ENCODE measurements around the gene PRIM1.

PRIM1 gene

DNA sequence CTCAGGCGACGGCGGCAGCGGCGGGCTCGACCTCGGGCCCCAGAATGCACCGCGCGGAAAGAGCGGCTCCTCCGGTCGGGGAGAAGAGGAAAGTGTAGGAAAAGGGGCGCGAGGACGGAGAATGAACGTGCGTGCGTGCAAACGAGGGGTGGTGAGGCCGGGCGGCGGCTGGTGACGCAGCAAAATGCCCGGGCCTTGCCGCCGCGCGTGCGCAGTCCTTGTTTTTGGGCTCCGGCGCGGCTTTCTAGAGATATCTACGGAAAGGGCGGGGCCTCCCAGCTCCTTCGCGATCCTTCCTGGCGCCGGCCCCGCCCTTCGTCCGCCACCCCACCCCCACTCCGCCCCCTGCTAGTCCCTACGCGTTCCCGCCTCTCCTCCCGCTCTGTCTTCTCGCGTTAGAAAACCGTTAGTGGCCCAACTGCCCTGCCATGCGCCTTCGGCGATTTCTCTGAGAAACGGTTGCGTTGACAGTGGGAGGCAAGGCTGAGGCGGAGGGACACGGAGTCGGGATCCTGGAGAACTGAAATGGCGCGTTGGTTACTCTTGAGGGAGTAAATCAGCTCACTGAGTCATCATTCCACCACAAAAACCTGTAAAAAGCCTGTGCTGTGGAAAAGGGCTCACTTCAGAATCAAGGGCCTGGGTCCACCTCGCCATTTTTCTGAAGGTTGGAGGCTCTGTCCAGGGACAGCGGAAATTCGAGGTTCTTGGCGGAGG, 63.8 kb downstream of the PRIM1 start, which contains the start of gene PTGES3 (continued):
- TF ChIP-seq SP2 (tag by site-specific recombination; IDR thresholded peaks at IDR 0.05) (peak; percentile 82), KLF1 (tag by site-specific recombination; IDR thresholded peaks at IDR 0.05) (no peak; the same call in none of the 2 replicates), ZNF664 (tag by site-specific recombination; IDR thresholded peaks at IDR 0.05) (no peak), IKZF3 (tag by site-specific recombination; IDR thresholded peaks at IDR 0.05) (peak; percentile 92), YY1 (tag by site-specific recombination; IDR thresholded peaks at IDR 0.05) (peak; percentile 76), ZNF23 (tag by site-specific recombination; IDR thresholded peaks at IDR 0.05; ENCODE audit: borderline replicate concordance) (no peak), ZBTB7A (tag by site-specific recombination; IDR thresholded peaks at IDR 0.05; ENCODE audit: low read depth) (no peak), SP7 (tag by site-specific recombination; IDR thresholded peaks at IDR 0.05) (peak; percentile 54), GLIS2 (tag by site-specific recombination; IDR thresholded peaks at IDR 0.05) (no peak; the same call in 1 of the 2 replicates), ZBTB21 (tag by site-specific recombination; IDR thresholded peaks at IDR 0.05) (peak; percentile 56; the same call in 1 of the 2 replicates), YY2 (tag by site-specific recombination; IDR thresholded peaks at IDR 0.05) (peak; percentile 20; the same call in 1 of the 2 replicates), ZNF354C (tag by site-specific recombination; IDR thresholded peaks at IDR 0.05; ENCODE audit: borderline replicate concordance, low read depth) (no peak), ZNF324 (tag by site-specific recombination; IDR thresholded peaks at IDR 0.05) (peak; percentile 46; the same call in 1 of the 2 replicates), ZNF221 (tag by site-specific recombination; IDR thresholded peaks at IDR 0.05; ENCODE audit: borderline replicate concordance) (no peak), ZNF404 (tag by site-specific recombination; IDR thresholded peaks at IDR 0.05) (no peak), ZSCAN30 (tag by site-specific recombination; IDR thresholded peaks at IDR 0.05) (peak; percentile 87), ZNF701 (tag by site-specific recombination; IDR thresholded peaks at IDR 0.05) (no peak), ZNF423 (tag by site-specific recombination; IDR thresholded peaks at IDR 0.05) (no peak), GLI4 (tag by site-specific recombination; IDR thresholded peaks at IDR 0.05) (peak; percentile 78; the same call in 1 of the 2 replicates), ZNF335 (tag by site-specific recombination; conservative IDR thresholded peaks at IDR 0.05) (peak; percentile 77), ZNF670 (tag by site-specific recombination; IDR thresholded peaks at IDR 0.05; ENCODE audit: low read depth) (no peak), ZNF658 (tag by site-specific recombination; IDR thresholded peaks at IDR 0.05) (no peak), ZNF138 (tag by site-specific recombination; IDR thresholded peaks at IDR 0.05; ENCODE audit: borderline replicate concordance) (no peak), ZBTB8A (tag by site-specific recombination; IDR thresholded peaks at IDR 0.05) (peak; percentile 95), ZEB2 (tag by site-specific recombination; IDR thresholded peaks at IDR 0.05) (no peak; the same call in 1 of the 2 replicates), SETDB1 (IDR thresholded peaks at IDR 0.05; ENCODE audit: insufficient read length, low read length) (no peak), ZNF548 (tag by site-specific recombination; IDR thresholded peaks at IDR 0.05) (no peak), ZNF473 (tag by site-specific recombination; IDR thresholded peaks at IDR 0.05) (no peak), ZNF623 (tag by site-specific recombination; IDR thresholded peaks at IDR 0.05) (0 out of 2 replicates have a peak, but pooled peaks have one; percentile 22), ZNF837 (tag by site-specific recombination; IDR thresholded peaks at IDR 0.05) (no peak), ZBTB48 (tag by site-specific recombination; IDR thresholded peaks at IDR 0.05) (peak; percentile 25), GLIS1 (tag by site-specific recombination; IDR thresholded peaks at IDR 0.05) (peak; percentile 77)
- TF ChIP-seq, protein P1, sequence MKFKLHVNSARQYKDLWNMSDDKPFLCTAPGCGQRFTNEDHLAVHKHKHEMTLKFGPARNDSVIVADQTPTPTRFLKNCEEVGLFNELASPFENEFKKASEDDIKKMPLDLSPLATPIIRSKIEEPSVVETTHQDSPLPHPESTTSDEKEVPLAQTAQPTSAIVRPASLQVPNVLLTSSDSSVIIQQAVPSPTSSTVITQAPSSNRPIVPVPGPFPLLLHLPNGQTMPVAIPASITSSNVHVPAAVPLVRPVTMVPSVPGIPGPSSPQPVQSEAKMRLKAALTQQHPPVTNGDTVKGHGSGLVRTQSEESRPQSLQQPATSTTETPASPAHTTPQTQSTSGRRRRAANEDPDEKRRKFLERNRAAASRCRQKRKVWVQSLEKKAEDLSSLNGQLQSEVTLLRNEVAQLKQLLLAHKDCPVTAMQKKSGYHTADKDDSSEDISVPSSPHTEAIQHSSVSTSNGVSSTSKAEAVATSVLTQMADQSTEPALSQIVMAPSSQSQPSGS (tag by site-specific recombination; IDR thresholded peaks at IDR 0.05; ENCODE audit: low read depth) = no peak
- TF ChIP-seq, protein P2, sequence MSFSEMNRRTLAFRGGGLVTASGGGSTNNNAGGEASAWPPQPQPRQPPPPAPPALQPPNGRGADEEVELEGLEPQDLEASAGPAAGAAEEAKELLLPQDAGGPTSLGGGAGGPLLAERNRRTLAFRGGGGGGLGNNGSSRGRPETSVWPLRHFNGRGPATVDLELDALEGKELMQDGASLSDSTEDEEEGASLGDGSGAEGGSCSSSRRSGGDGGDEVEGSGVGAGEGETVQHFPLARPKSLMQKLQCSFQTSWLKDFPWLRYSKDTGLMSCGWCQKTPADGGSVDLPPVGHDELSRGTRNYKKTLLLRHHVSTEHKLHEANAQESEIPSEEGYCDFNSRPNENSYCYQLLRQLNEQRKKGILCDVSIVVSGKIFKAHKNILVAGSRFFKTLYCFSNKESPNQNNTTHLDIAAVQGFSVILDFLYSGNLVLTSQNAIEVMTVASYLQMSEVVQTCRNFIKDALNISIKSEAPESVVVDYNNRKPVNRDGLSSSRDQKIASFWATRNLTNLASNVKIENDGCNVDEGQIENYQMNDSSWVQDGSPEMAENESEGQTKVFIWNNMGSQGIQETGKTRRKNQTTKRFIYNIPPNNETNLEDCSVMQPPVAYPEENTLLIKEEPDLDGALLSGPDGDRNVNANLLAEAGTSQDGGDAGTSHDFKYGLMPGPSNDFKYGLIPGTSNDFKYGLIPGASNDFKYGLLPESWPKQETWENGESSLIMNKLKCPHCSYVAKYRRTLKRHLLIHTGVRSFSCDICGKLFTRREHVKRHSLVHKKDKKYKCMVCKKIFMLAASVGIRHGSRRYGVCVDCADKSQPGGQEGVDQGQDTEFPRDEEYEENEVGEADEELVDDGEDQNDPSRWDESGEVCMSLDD (tag by site-specific recombination; IDR thresholded peaks at IDR 0.05) = peak; percentile 63
- TF ChIP-seq, protein P3, sequence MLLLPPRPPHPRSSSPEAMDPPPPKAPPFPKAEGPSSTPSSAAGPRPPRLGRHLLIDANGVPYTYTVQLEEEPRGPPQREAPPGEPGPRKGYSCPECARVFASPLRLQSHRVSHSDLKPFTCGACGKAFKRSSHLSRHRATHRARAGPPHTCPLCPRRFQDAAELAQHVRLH (tag by site-specific recombination; IDR thresholded peaks at IDR 0.05) = 0 out of 2 replicates have a peak, but pooled peaks have one; percentile 11
